ENCODE measurements around the gene PRPF4.

PRPF4 gene

GRCh38 chr9:113310538-113310937 is 35.1 kb downstream of the PRPF4 start:
- no peak for DNase-seq

DNA sequence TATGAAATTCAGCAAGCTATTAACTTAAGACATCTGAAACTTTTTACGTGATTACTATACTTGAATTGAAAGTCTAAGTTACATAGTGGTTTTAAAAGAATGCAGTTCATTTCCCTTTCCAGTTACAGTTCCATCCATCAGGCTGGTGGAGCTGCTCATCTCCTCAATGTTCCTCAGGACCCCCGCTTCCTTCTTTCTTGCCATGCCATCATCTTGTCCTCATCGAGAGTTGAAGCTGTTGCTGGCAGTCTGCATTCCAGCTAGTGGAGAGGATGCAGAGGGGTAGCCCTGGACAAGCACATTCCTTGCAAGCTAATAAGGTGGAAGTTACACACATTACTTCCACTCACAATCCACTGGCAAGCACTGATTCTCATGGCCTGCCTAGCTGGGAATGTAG is 36.5 kb downstream of the PRPF4 start:
- peak in 5 of 56 donors; percentile 3 to 23 (median 10) for DNase-seq

GRCh38 chr9:113313261-113313660 is 37.8 kb downstream of the PRPF4 start:
- no peak for DNase-seq

DNA sequence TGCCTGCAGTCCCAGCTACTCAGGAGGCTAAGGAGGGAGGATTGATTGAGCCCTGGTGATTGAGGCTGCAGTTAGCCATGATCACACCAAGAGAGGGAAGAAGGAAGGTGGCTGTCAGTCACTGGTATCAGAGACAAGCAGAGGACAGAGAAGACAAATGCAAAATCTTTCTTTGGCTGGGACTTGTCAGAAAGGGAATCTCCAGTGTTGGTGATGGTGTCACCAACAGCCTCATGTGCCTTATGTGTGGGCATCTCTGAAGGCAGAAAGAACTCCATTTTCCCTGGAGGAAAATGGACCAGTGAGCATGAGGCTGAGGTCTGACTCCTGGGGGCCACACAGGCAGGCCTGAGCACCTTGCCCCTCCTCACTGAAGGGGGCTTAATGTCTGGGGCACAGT is 39.8 kb downstream of the PRPF4 start:
- DNase-seq = no peak

DNA sequence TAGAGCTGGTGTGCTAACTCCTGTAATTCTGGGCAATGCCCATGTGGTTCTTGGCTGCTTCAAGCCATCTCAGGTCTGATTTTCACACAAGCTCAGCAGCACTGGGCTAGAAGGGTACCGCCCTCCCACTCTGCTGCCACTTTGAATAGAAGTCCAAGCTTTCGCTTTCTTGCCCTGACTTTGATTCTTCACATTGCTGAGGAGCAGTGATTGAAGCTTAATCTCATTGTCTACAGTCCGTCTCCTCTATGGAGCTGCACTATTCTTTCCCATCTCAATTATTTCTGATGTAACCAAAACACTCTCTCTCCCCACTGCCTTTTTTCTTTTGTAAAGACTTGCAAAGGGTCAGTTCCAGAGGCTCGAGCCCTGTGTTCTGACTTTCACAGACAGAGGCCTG is 40.6 kb downstream of the PRPF4 start:
- no peak for DNase-seq

GRCh38 chr9:113317777-113318176 is 42.3 kb downstream of the PRPF4 start:
- DNase-seq = no peak

GRCh38 chr9:113319054-113319453 is 43.6 kb downstream of the PRPF4 start:
- no peak for DNase-seq

GRCh38 chr9:113320051-113320450 is 44.6 kb downstream of the PRPF4 start:
- no peak for DNase-seq

DNA sequence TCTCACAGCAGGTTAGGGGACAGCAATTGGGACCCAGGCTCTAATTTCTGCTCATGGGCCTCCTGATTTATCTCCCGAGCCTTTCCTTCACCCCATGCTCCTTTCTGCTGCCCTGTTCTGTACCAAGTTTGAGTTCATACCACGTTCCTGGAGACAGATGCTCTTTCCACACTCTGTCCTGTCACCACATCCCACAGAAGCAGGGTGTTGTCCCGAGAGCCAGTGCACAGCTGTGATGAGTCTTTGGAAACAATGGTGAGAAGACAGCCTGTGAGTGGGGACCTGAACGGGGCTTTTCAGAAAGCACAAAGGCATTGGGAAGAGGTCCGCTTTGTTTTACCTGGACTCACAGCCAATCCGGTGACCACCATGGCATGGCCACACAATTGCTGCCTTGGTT is 47.2 kb downstream of the PRPF4 start:
- no peak for DNase-seq

GRCh38 chr9:113326230-113326629 is 50.8 kb downstream of the PRPF4 start:
- DNase-seq = no peak

DNA sequence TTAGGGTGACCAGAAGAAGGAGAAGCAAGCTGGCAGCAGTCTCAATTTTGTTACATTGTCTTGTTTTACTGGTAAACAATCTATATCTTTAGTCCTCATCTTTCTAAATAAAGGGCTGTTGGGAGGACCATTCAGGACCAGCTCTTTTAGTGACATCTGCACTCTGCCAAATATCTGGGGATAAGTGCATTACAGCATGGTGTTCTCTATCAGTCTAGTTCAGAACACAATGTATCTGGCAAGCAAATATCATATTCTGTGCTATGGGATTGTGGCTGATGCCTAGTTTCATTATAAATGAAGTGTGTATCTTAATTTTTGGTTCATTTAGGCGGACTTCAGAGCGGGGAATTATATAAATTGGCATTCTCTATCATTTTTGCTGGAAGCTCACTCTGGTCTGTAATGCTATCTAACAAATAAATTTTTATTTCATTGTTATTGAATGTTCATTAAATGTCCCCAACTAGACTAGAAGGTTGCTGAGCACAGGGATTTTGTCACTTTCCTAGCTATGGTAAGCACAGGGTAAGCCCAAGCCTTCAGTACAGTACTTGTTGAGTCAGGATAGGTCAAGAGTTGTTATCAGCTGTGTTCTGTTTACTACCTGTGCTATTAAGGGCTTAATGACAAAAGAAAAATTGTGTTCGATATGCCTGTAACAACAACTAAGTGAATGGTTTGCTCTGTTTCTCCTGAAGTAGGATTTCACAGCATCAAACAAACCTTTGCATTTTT is 52.8 kb downstream of the PRPF4 start:
- no peak for DNase-seq

- DNase-seq = no peak
These were observed 56.3 kb downstream of the PRPF4 start for GRCh38 chr9:113331780-113332179.

GRCh38 chr9:113337714-113338113 is 62.3 kb downstream of the PRPF4 start:
- DNase-seq = no peak

DNA sequence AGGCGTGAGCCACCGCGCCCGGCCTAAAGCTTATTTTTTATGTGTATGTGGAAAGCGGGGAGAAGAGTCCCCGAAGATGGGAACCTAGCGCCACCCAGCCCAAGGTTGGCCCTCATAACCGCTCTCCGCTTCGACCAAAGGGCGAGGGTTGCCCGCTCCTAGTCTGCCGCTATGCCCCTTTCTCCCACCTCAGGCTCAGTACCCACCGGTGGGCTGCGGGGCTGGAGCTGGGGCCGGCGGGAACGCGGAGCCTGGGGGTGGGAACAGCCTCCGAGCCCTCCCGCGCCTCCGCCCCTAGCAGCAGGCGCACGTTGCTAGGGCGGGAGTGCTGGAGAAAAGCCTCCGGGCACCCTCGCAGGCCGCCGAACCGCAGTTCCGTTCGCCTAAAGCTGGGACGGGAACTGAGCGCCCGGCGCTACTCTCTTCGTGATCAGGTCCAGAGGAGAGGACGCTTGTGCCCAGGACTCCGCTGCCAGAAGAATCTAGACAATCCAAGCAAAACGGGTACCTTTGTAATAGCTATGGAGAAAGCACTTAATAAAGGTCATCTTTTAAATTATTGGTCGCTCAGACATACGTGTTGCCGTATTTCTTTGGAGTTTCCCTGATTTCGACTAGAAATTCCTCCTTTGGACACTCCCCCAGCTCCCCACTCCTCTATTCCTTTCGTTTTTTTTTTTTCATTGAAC is 64.7 kb downstream of the PRPF4 start, which contains the start of gene WDR31:
WDR31 (minus strand) TSS at position 265 of the 689 bp plus-strand sequence. CDS start 8,253 bp downstream, outside the sequence.
- DNase-seq = peak; percentile 13 to 90 (median 78)

GRCh38 chr9:113341712-113342410 is 66.4 kb downstream of the PRPF4 start:
- DNase-seq = peak in 4 of 56 donors; percentile 1 to 40 (median 8)

All from amygdala (tissue), 56 donors.